GM19240 (cell line): ENCODE results near the gene NTRK2.

Experiments
- DNase-seq: peaks from one replicate; pipeline ENCODE4 v3.0.0; 2011; ENCODE audit warnings: low spot score; ENCODE audit not compliant: insufficient read length

Gene NTRK2

GRCh38 chr9:84669288-84670137, at the start of gene NTRK2:
TSS of gene NTRK2 (plus strand) at chr9:84669729. CDS start at chr9:84670749, 1,020 bp downstream.
- no peak for DNase-seq

DNA sequence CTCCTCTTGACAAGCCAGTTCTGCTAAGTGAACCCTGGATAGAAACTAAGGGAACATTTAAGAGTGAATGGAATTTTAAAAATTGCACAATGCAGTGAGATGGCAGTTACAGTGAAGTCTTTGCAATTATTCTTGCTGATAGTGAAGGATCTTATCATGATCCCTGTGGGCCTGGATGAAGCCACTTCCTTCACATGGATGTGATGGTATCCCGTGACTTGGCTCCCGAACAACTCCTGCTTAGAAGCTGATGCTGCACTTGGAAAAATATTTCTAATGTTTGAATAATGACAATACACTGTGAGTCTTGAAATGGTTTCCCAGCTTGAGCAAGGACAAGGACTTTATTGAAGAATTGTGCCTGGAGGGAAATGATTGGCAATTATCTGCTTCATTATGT, 49.2 kb upstream of the NTRK2 start:
- no peak for DNase-seq

- no peak for DNase-seq
These were observed 47.7 kb upstream of the NTRK2 start for GRCh38 chr9:84621811-84622210.

DNA sequence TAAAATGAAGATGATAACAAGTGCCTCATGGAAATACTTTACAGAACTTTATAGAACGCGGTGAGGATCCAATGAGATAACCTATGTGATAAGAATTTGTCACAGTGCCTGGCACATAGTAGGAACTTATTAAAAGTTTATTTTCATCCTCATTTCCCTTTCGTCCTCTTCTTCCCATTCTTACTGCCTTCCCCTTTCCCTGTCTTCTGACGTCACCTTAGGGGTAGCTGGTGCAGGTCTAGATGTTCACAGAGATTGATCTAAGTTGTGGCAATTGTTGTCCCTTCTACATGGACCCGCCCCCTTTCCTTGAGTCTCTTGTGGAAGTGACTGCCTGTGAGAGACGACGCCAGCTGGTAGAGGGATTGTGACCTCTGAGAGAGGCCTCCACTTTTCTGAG, 46.5 kb upstream of the NTRK2 start:
- no peak for DNase-seq

DNA sequence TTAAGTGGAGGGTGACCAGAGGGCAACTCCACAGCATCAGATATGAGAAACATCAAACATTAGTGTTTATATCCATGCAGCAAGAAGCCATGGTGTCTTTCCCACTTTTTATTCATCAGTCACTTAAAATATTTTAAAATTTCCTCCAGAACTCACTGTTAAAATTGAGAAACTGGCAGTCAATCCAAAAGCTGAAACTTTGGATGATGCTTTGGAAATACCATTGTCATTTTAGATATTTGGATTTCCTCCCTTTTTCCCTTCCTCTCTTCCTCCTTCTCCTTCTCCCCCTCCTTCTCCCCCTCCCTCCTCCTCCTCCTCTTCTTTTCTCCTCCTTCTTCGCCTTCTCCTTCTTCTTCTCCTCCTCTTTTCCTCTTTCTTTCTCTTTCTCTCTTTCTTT, 33.1 kb upstream of the NTRK2 start:
- no peak for DNase-seq

GRCh38 chr9:84642553-84643141, 26.9 kb upstream of the NTRK2 start:
- DNase-seq: no peak

DNA sequence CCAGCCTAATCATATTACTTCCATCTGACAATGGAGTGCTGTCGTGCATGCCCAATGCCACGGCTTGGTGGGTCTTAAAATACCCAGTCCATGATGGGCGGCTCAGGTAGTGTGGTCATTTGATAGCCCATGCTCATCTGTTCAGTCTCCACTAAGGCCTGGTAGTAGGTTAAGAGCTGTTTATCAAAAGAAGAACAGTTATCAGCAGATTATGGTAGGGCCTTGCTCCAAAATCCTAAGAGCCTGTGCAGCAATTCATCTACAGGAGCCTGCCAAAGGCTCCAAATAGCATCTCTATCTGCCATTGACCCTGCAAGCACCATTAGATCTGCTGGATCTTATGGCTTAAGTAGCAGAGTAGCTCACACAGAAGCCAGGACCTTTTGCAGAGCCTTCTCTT, 21.8 kb upstream of the NTRK2 start:
- DNase-seq: no peak

GRCh38 chr9:84652496-84653120, 16.9 kb upstream of the NTRK2 start:
- no peak for DNase-seq

DNA sequence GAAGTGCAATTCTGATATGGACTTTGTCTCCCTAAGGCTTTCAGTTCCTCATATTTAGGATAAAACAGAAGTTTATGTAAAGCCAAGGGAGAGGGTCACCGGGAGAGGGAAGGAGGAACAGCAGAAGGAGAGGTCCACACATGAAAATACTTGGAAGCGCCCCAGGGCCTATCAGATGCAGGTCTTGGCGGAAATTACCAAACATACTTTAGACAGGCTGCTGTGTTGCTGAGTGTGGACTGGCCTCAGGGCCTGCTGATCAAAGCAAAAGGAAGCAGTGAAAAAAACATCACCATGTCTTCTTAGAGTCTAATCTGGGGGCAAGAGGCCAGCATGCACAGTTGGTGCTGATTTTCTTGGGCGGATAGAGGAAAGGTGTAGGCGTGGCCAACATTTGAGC, 14.1 kb upstream of the NTRK2 start:
- no peak for DNase-seq

DNA sequence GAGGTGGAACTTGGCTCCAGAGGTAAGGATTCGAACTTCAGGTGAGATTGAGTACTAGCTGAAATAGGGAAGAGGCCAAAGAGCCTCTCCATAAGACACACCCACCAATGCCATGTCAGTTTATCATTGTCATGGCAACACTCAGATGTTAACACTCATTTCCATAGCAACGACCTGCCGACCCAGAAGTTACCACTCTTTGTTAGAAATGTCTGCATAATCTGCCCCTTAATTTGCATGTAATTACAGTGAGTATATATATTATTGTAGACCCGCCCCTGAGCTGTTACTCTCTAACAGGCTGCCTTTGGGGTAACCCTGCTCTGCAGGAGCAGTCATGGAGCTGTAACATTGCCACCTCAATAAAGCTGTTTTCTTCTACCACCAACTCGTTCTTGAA, 10.2 kb upstream of the NTRK2 start:
- no peak for DNase-seq

DNA sequence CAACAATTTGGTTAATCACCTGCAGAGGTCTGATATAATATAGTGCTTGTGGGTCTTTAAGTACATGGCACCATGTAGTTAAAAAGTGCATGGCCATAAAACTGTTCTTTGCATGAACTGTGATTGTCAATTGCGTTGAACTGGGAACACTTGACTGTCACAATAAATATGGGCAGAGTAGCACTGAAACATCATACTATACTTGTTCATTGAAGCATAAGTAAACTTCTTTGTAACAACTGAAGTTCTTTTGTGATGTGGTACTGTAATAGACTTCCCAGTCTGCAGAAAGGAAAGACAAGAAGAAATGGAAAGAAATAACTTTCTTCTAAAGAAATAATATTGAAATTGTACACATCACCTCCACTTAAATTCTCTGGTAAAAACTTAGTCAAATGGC, 9.8 kb upstream of the NTRK2 start:
- DNase-seq: no peak

DNA sequence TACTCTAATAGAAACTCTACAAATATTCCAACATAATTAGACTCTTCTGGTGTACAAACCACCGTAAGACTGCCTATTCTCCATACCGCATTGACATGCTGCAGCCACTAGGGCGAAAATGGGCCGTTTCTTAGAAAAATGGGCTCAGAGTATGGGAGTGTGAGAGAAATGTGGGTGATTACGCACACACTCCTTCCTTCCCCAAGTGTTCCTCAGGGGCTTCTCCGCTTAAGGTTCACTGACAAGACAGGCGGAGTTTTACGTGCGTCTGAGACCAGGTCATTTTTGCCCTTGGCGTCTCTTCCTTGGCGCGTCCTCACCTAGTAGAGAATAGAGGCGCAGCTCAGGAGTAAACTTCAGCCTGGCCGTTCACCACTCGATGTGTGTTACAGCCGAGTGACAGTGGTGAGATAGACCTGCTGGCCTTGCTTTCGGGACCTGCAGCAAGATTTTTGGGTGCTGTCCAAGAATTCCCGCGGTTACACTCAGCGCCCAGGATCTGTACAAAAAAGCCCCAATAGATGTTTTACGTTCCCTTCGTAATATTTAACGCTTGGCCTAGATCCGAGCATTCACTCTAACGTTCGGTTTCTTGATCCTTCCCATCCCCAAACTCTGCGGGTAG, 1.8 kb upstream of the NTRK2 start:
- no peak for DNase-seq

DNA sequence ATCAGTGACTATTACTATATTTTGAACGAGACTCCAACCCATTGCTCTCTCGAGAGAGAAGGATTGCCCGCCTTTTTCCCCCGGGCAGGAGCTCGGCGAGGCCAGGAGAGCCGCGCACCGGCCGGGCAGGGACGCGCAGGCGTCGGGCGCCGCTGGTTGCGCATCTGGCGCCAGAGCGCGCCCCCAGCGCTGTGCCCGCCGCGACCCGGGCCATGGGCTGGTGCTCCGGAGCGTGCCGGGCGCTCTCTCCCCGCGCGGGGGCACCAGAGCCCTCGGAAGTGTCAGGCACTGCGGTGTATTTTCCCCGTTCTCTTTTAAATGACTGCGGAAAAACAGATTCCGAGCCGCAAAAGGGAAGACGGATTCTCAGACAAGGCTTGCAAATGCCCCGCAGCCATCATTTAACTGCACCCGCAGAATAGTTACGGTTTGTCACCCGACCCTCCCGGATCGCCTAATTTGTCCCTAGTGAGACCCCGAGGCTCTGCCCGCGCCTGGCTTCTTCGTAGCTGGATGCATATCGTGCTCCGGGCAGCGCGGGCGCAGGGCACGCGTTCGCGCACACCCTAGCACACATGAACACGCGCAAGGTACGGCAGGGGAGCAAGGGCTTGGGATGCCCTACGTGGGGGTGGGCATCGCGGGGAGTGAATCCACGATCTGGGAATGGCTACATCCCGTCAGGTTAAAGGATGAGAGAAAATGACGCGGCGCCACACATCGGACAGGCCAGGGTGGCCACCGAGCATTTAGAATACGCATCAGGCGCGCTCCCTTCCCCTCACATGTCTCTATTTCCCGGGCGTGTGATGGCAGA, 1.1 kb upstream of the NTRK2 start:
- peak; percentile 41 for DNase-seq

- no peak for DNase-seq
These were observed 579 bp upstream of the NTRK2 start for GRCh38 chr9:84669013-84669287.

GRCh38 chr9:84670138-84671041, 861 bp downstream of the NTRK2 start:
- no peak for DNase-seq

DNA sequence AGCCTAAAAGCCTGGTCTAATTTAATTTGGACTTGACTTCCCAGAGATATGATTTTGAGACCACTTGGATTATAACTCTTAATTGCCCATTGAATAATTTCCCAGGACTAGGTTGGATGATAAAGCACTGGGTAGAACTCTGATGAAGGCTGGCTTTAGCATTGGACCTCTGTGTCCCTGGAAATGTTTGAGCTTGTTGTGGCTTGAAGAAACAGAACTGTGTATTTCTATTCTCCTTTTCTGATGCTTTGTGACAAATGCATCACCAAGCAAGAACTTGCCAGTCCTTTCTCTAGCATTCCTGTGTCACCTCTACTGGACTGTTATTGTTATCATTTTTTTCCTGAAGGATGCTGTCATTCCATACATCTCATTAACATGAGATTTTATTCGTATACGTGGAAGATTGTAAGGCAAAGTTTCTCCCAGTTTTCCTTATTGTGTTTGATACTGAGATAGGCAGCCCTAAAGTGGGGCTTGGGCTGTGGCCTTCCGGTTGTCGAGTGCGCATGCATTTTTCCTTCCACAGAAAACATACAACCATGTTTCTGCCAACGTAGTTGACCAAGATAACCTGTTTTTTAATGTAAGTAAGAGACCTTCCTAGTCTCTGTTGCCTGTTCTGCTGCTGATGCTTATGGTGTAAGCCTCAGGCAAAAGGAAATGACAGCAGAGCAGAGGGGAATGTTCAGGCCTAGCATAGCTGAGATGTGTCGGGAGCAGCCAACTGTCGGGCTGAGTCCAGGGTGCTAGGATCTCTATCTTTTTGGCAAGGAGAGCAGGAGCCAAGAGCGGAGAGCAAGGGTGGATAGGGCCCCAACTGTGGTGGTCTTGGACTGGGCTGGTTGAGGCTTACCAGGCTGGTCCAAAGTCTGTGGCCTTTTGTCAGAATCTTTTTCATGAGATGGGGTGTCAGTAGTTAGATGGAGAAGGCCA, 2.3 kb downstream of the NTRK2 start:
- no peak for DNase-seq

DNA sequence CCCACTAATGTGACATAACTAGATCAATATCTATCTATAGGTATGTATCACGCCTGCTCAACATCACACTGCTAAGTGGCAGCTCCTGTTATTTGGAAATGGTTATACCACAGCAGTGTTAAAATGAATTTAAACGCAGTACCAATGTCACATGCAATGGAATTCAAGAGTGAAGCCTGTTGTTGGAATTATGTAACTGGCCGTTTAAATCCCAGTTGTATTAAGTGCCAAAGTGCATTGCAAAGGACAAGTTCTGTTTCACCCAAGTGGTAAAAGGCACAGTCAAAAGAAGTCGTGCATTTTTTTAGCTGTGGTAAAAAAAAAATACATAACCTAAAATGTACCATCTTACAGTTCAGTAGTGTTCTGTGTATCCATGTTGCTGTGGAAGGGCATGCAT, 4.3 kb downstream of the NTRK2 start:
- no peak for DNase-seq

DNA sequence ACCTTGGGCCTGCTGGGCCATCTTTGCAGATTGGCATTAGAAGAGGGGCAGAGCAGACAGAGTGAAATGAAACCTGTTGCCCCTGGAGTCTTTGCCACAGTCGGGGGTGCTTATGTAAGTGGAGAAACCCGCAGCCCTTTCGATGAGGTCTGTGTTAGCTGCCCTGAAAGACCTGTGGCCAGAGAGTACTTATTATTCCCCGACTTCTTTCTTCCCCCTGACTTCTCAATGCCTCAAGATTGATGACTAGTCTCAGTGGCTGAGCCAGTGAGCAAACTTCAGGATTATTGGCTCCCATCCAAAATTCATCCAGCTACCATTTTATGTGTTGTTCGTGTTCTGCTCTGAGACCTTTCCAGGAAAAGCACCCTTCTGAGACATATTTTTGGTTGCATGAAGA, 7.6 kb downstream of the NTRK2 start:
- no peak for DNase-seq

DNA sequence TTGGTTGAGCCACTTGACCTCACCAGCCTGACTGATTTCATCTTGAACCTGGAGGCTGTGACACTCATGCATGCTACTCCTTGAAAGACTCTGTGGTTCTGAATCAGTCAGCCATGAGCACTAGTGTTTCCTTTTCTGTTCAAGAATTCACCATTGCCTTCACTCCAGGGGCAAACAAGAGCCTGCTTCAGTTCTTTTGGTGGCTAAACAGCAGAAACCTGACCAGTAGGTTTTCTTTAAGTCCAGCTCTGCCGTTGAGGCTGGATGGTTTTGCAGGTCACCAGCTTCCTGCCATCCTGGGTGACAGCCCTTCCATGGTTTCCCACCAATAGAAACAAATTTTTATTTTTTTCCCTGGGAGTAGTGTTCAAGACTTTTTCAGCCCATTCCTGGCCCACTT, 10.0 kb downstream of the NTRK2 start:
- no peak for DNase-seq
